ENCODE measurements around the gene BPIFB6. TPM values are rescaled to one million over a fixed set of nuclear protein-coding genes. Genes with fewer than 3 reads are reported as not detected.

The BPIFB6 gene
- total RNA-seq, 1 donor from 2014 or later = not detected

GRCh38 chr20:33092361-33092760, 60.9 kb downstream of the BPIFB6 start:
- no peak for TF ChIP-seq CTCF (IDR thresholded peaks at IDR 0.05; ENCODE audit: insufficient read depth, low read length, severe bottlenecking)

GRCh38 chr20:33093074-33093473, 61.6 kb downstream of the BPIFB6 start:
- Histone ChIP-seq H3K27me3 (ENCODE audit: control insufficient read depth, insufficient read depth, low read length) (peaks cover 2% of the 10 kb centered on the region), H3K4me3 (ENCODE audit: low read depth, low read length) (no peak overlapping the region), H3K36me3 (ENCODE audit: control insufficient read depth, insufficient read depth, low read length) (no peaks in the 10 kb centered on the region)
- TF ChIP-seq CTCF (IDR thresholded peaks at IDR 0.05; ENCODE audit: insufficient read depth, low read length, severe bottlenecking) = no peak
- no peak for FAIRE-seq
- DNase-seq (ENCODE audit: low read depth) = no peak

More at GRCh38 chr20:33092361-33092760, 60.9 kb downstream of the BPIFB6 start:
- no peaks in the 10 kb centered on the region for H3K36me3 ChIP-seq (ENCODE audit: control insufficient read depth, insufficient read depth, low read length)
- no peak overlapping the region for H3K4me3 ChIP-seq (ENCODE audit: low read depth, low read length)
- peaks cover 2% of the 10 kb centered on the region for H3K27me3 ChIP-seq (ENCODE audit: control insufficient read depth, insufficient read depth, low read length)
- DNase-seq (ENCODE audit: low read depth) = no peak
- FAIRE-seq = no peak

GRCh38 chr20:33093582-33093981, 62.1 kb downstream of the BPIFB6 start:
- DNase-seq (ENCODE audit: low read depth) (no peak), FAIRE-seq (no peak)
- no peak for TF ChIP-seq CTCF (IDR thresholded peaks at IDR 0.05; ENCODE audit: insufficient read depth, low read length, severe bottlenecking)
- Histone ChIP-seq H3K4me3 (ENCODE audit: low read depth, low read length) (no peak overlapping the region), H3K27me3 (ENCODE audit: control insufficient read depth, insufficient read depth, low read length) (peaks cover 2% of the 10 kb centered on the region), H3K36me3 (ENCODE audit: control insufficient read depth, insufficient read depth, low read length) (no peaks in the 10 kb centered on the region)

Other genes with a start within 250 kb of the BPIFB6 start
- 68.5 and 84.2 TPM in 2 replicates for gene MAPRE1, start 211.7 kb upstream of the BPIFB6 start, total RNA-seq
- gene EFCAB8, start 172.7 kb upstream of the BPIFB6 start, total RNA-seq = under 0.01 and 0.38 TPM in 2 replicates
- not detected in 2 replicates for gene SUN5, start 27.2 kb upstream of the BPIFB6 start, total RNA-seq
- not detected in 2 replicates for gene BPIFB2, start 23.9 kb upstream of the BPIFB6 start, total RNA-seq
- not detected in 2 replicates for gene BPIFB3, start 22.3 kb downstream of the BPIFB6 start, total RNA-seq
- not detected in 2 replicates for gene BPIFB4, start 48.0 kb downstream of the BPIFB6 start, total RNA-seq
- gene BPIFA2, start 136.5 kb downstream of the BPIFB6 start, total RNA-seq = not detected in 2 replicates
- gene BPIFA3, start 185.7 kb downstream of the BPIFB6 start, total RNA-seq = not detected in 2 replicates
- gene BPIFA1, start 204.3 kb downstream of the BPIFB6 start, total RNA-seq = not detected in 2 replicates